Activated T-helper 2 cell treated with anti-CD3 and anti-CD28 coated beads, Interferon-gamma antibody, Interleukin-2, Interleukin-4, amounts not matched to agents 10 μg/mL and 5 μg/mL and 100 μg/mL, durations not matched to agents 14 hours and 24 hours and 36 hours (primary cell): Measurements from ENCODE around the gene CNMD. TPM values are rescaled to one million over a fixed set of nuclear protein-coding genes. Genes with fewer than 3 reads are reported as not detected.

ENCODE experiments used
- total RNA-seq: library from RNA; stranded (reverse); gene quantifications from 2 replicates; pipeline ENCODE4 v1.2.3, GENCODE V29; 2022

CNMD gene
- total RNA-seq, 1 donor from 2014 or later: not detected

Other genes starting within 250 kb of the CNMD start
- 8.4 and 9.3 TPM in 2 replicates for gene HNRNPA1L2, start 97.4 kb downstream of the CNMD start, total RNA-seq
- 66.5 and 72.3 TPM in 2 replicates for gene SUGT1, start 87.0 kb downstream of the CNMD start, total RNA-seq
- gene PCDH8, start 108.8 kb upstream of the CNMD start, total RNA-seq: 0.14 TPM in 1 of 2 replicates, not detected in the other